T-helper 1 cell (primary cell): ENCODE measurements around the gene KRT86.
"Not testable (repeated sequence)": the region's sequence is repeated elsewhere in the genome, so short reads cannot be mapped to it uniquely, and the experiment has no call there.

ENCODE experiments used
- DNase-seq, 5 donors: peaks; one replicate each; pipeline ENCODE4 v3.0.0-alpha.2; 2012 to 2020

Gene KRT86

GRCh38 chr12:52252175-52252615, 22.2 kb upstream of the KRT86 start:
- DNase-seq = peak in 1 of 5 donors; percentile 28

- no peak for DNase-seq
These were observed 21.6 kb upstream of the KRT86 start for GRCh38 chr12:52252728-52253343.

GRCh38 chr12:52253391-52254179, 20.9 kb upstream of the KRT86 start:
- no peak for DNase-seq

DNA sequence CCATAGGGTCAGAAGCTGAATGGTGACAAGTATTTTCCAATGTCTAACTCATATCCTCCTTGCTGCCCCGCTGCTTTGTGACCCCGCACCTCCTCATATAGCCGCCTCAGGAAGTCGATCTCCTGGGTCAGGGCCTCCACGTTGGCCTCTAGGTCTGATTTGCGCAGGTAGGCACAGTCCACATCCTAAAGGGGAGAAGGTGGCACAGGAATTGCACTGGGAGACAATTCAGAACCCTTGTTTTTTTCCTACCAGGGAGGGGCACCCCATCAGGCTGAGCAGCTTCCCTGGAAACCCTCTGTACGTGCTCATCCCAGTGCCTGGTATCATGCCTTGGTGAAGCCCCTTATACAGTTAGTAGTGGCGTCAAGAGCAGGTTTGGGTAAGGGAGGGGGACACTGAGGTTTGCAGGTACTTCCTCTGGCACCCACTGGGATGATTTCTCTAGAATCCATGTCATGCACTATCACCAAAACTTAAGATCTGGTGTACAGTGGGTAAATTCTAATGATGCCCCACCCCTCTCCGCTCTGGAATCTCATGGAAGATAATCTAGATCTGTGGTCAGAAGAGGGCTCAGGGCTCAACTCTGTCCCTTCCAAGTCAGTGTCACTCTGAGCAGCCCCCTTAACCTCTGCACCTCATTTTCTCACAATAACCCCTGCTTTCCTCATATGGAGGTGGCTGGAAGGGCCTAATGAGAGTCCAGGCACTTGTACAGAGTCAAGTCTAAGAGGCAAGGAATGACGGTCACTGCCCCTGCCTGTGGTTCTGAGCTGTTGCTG, 20.1 kb upstream of the KRT86 start:
- no peak for DNase-seq

- no peak for DNase-seq
These were observed 19.3 kb upstream of the KRT86 start for GRCh38 chr12:52254965-52255751.

GRCh38 chr12:52255926-52256583, 18.4 kb upstream of the KRT86 start:
- DNase-seq = no peak

DNA sequence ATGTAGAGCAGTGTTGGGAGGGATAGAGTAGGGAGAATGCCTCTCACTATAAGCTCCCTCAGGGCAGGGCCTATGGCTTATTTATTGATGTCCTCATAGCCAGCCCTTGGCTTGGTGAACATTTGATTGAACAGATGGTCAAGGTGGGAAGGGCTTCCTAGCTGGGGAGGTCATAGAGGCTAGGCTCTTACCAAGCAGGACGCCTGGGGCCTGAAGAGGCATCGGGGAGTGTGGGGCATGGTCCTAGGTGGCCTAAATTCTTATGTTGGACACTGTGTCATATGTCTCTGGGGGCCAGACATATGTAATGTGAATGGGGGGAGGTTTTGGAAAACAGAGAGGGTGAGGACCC, 17.9 kb upstream of the KRT86 start:
- DNase-seq = no peak

DNA sequence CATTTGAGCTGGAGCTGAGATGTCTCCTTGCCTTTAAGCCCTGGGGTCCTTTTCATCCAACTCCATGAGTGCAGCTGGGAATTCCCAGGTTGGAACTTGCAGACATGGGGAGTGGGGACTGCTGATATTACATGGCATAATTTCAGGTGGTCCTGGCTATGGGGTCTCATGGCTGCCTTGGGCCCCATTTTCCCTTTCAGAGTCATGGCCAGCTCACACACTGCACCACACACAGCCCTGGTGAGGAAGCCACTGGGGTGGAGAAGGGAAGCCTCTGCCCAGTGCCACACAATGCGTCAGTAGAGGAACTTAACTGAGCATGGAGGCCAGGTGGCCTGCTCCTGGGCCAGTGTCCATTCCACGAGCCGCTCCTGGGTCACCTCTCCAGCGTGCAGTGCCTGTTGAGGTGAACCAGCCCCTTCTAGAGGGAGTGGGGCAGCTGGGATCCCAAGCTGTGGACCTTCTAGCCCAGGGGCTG, 17.3 kb upstream of the KRT86 start:
- no peak for DNase-seq

DNA sequence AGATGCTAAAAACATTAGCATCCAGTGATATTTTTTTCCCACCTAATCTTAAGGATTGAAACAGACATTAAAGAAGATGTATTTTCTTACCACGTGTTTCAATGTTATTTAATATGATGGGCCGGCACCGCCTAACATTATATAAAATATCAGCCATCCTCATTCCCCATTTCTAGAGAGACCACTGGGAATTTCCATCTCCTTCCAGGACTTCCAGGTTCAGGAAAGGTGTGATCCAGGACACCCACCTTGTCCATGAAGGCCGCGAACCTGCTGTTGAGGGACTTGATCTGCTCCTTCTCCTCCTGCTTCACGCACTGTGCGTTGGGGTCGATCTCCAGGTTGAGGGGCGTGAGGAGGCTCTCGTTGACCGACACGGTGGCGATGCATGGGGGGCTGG, 16.5 kb upstream of the KRT86 start:
- not testable (repeated sequence) for DNase-seq

- DNase-seq = no peak
These were observed 16.0 kb upstream of the KRT86 start for GRCh38 chr12:52258335-52258901.

DNA sequence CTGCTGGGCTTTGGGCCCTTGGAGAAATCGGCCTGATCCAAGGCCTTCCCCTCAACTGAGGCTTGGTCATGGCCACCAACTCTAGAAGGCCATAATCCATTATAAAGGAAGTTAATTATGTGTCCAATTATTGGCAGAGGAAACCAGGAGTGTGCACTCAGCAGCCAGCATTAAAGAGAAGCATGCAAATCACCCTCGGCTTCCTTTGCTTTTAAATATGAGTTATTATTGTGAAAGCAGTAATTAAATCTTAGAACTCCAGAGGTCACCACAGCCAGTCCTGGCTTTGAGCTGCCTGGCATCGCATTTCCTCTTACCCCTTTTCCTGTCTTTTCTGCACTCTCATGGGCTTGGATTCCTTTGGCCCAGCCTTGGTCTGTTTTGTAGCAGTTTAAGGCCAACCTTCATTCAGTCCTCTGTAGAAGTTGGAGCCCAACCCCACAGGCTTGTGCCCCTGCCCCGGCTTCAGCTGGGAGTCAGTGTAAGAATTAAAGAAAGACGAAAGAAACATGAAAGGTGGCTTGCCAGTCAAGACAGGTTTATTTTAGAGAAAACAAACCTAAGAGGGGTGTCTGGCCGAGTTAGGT, 14.7 kb upstream of the KRT86 start:
- no peak for DNase-seq

- DNase-seq = no peak
These were observed 13.9 kb upstream of the KRT86 start for GRCh38 chr12:52260361-52261207.

DNA sequence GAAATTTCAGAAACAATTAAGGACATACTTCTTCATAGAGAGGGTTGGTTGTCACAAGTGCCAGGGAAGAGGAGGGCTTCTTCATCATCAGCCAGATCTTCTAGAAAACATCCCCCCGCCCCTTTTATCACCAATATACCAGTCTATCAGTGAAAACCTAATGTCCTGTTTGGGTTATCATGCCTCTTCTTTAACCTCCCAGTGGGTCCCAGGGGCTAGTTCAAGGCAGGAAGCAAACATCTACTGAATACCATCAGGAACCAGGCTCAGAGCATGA, 13.3 kb upstream of the KRT86 start:
- DNase-seq = no peak

DNA sequence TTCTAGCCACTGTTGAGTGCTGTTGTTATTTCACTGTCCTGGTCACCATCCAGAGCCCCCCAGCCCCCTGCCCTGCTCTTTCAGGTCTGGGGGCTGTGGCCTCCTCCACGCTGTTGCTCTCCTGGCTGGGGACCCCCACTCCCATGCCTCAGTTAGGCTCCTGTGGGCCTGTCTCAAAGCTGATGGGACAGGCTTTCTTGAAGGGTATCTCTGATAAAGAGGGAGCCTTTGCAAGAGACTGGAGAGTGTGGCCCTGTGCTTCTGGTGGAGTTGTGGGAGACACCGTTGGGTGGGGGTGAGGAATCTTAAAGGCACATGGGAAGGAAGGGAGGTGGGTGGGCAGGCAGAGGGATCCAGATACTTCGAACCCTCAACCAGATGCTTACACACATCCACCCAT, 12.2 kb upstream of the KRT86 start:
- DNase-seq = no peak

GRCh38 chr12:52263761-52264434, 10.5 kb upstream of the KRT86 start:
- no peak for DNase-seq

DNA sequence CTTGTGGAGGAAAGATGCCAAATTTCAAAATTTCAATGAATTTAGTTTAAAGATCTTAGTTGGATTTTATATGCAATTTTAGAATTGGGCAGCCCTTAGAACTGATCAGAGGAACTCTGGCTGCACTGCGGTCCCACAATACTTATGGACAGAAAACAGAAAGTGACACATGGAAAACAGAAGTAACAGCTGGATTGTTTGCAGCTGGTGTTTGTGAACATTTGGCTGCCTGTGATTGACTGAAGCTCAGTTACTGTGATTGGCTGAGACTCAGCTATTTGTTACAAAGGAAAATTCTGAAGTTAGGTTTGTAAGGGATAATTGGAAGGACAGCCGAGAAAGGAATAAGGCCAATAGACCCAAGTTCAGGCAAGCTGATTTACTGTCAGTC, 10.0 kb upstream of the KRT86 start:
- DNase-seq = no peak

DNA sequence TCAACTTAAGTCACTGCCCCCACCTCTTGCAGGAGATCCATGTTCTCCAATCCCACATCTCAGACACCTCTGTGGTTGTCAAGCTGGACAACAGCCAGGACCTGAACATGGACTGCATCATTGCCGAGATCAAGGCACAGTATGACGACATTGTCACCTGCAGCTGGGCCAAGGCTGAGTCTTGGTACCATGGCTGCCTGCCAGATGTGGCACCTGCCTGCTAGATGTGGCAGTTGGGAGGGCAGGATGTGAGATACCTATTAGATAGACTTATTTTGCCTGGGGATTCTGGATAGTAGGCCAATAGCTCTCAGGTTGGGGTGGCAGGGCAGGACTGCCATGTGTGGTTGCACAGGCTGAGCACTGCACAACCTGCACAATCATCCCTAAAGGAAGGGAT, 7.9 kb upstream of the KRT86 start:
- DNase-seq = no peak

- DNase-seq = no peak
These were observed 7.2 kb upstream of the KRT86 start for GRCh38 chr12:52267266-52267665.

GRCh38 chr12:52267699-52268098, 6.7 kb upstream of the KRT86 start:
- no peak for DNase-seq

GRCh38 chr12:52268212-52268611, 6.2 kb upstream of the KRT86 start:
- no peak for DNase-seq
